Astrocyte of the hippocampus (primary cell): Measurements from ENCODE around the gene PKD1L1.

Experiments used
- DNase-seq: peaks from one replicate; pipeline ENCODE4 v3.0.0; 2011; ENCODE audit warnings: low read depth, low spot score

Gene PKD1L1

GRCh38 chr7:47905076-47905920 lies 43.0 kb downstream of the PKD1L1 start:
- DNase-seq = peak; percentile 51

GRCh38 chr7:47902013-47902412 lies 46.3 kb downstream of the PKD1L1 start:
- no peak for DNase-seq

GRCh38 chr7:47901542-47901941 lies 46.7 kb downstream of the PKD1L1 start:
- DNase-seq = peak; percentile 50

- no peak for DNase-seq
Measured at GRCh38 chr7:47897831-47898230, 50.4 kb downstream of the PKD1L1 start.

- DNase-seq = no peak
Measured at GRCh38 chr7:47896809-47897423, 51.4 kb downstream of the PKD1L1 start.

- no peak for DNase-seq
Measured at GRCh38 chr7:47895026-47895425, 53.2 kb downstream of the PKD1L1 start.

GRCh38 chr7:47893721-47894365 lies 54.4 kb downstream of the PKD1L1 start:
- DNase-seq = no peak

GRCh38 chr7:47893238-47893637 lies 55.0 kb downstream of the PKD1L1 start:
- no peak for DNase-seq

GRCh38 chr7:47890606-47891005 lies 57.7 kb downstream of the PKD1L1 start:
- no peak for DNase-seq

- no peak for DNase-seq
Measured at GRCh38 chr7:47890125-47890524, 58.1 kb downstream of the PKD1L1 start.

GRCh38 chr7:47889723-47890122 lies 58.5 kb downstream of the PKD1L1 start:
- no peak for DNase-seq

- peak; percentile 7 for DNase-seq
Measured at GRCh38 chr7:47888371-47889265, 59.6 kb downstream of the PKD1L1 start.

GRCh38 chr7:47887016-47887640 lies 61.1 kb downstream of the PKD1L1 start:
- peak; percentile 18 for DNase-seq

GRCh38 chr7:47885987-47886811 lies 62.1 kb downstream of the PKD1L1 start:
- DNase-seq = no peak

- no peak for DNase-seq
Measured at GRCh38 chr7:47885309-47885986, 62.8 kb downstream of the PKD1L1 start.

GRCh38 chr7:47884675-47885074 lies 63.6 kb downstream of the PKD1L1 start:
- no peak for DNase-seq

GRCh38 chr7:47882635-47883034 lies 65.6 kb downstream of the PKD1L1 start:
- DNase-seq = no peak

- DNase-seq = no peak
Measured at GRCh38 chr7:47881256-47881655, 67.0 kb downstream of the PKD1L1 start.

- no peak for DNase-seq
Measured at GRCh38 chr7:47878662-47879061, 69.6 kb downstream of the PKD1L1 start.

GRCh38 chr7:47877336-47877735 lies 70.9 kb downstream of the PKD1L1 start:
- no peak for DNase-seq
